HFFc6 (cell line): Measurements from ENCODE around the gene RTN4. TPM values are rescaled to one million over a fixed set of nuclear protein-coding genes. Genes with fewer than 3 reads are reported as not detected.

Source experiments
- DNase-seq: peaks from one replicate; pipeline ENCODE4 v3.0.0-alpha.2; 2018
- H3K27ac Mint-ChIP-seq: 2 replicates; pipeline ENCODE4 v1.8.0; 2020; ENCODE audit warnings: mild to moderate bottlenecking, mixed read lengths
- H3K27me3 Mint-ChIP-seq: 2 replicates; pipeline ENCODE4 v1.8.0; 2021; ENCODE audit warnings: mild to moderate bottlenecking, moderate library complexity, mixed read lengths; ENCODE audit not compliant: insufficient read depth
- H3K36me3 Mint-ChIP-seq: 2 replicates; pipeline ENCODE4 v1.8.0; 2021; ENCODE audit warnings: low read depth, mixed read lengths
- H3K4me1 Mint-ChIP-seq: 2 replicates; pipeline ENCODE4 v1.8.0; 2020; ENCODE audit warnings: low read depth, mixed read lengths
- H3K4me3 Mint-ChIP-seq: 2 replicates; pipeline ENCODE4 v1.8.0; 2020; ENCODE audit warnings: mild to moderate bottlenecking, moderate library complexity, mixed read lengths
- H3K9me3 Mint-ChIP-seq: 2 replicates; pipeline ENCODE4 v1.8.0; 2020; ENCODE audit warnings: mild to moderate bottlenecking, mixed read lengths
- CTCF ChIP-seq: fragments of 200-600 bp; sonication (generic); IDR thresholded peaks from 2 replicates; pipeline ENCODE4 v1.5.0; 2021; ENCODE audit warnings: antibody characterized with exemption, mild to moderate bottlenecking
- total RNA-seq, 6 experiments: library from RNA; stranded (reverse); fragmentation: NEBNext Ultra II Directional; extraction: Animal tissue kit (Norgen Biotek cat#: 25700); gene quantifications; 2 replicates in 1 of 6; 3 replicates in 5 of 6; pipeline ENCODE4 v1.2.3, GENCODE V29; 2021

The RTN4 gene
- total RNA-seq, 6 experiments from 2014 or later: 820 to 1,001 (median 831) TPM

- H3K27ac Mint-ChIP-seq: peak overlapping the region; percentile 22; the same call in 1 of the 2 replicates
- H3K4me3 Mint-ChIP-seq: no peak overlapping the region
- H3K9me3 Mint-ChIP-seq: no peaks in the 10 kb centered on the region; the same call in 1 of the 2 replicates
- peaks cover 61% of the 10 kb centered on the region for H3K4me1 Mint-ChIP-seq
- peaks cover 46% of the 10 kb centered on the region for H3K27me3 Mint-ChIP-seq
- TF ChIP-seq CTCF: no peak
- no peak for DNase-seq
- H3K36me3 Mint-ChIP-seq: peaks cover 40% of the 10 kb centered on the region
Measured at GRCh38 chr2:54963476-54963875, 86.8 kb downstream of the RTN4 start.

GRCh38 chr2:54962935-54963440 is 87.3 kb downstream of the RTN4 start:
- no peak for TF ChIP-seq CTCF
- Mint-ChIP-seq H3K27ac (peak overlapping the region; percentile 22; the same call in 1 of the 2 replicates), H3K36me3 (peaks cover 35% of the 10 kb centered on the region), H3K4me3 (no peak overlapping the region; the same call in 1 of the 2 replicates), H3K27me3 (peaks cover 41% of the 10 kb centered on the region), H3K4me1 (peaks cover 56% of the 10 kb centered on the region), H3K9me3 (no peaks in the 10 kb centered on the region; the same call in 1 of the 2 replicates)
- DNase-seq: no peak

GRCh38 chr2:54962511-54962910 is 87.7 kb downstream of the RTN4 start:
- DNase-seq: no peak
- Mint-ChIP-seq H3K4me1 (peaks cover 51% of the 10 kb centered on the region), H3K27me3 (peaks cover 38% of the 10 kb centered on the region), H3K27ac (0 out of 2 replicates have a peak overlapping the region, but pooled peaks have one; percentile 5), H3K4me3 (peak overlapping the region; percentile 0; the same call in 1 of the 2 replicates), H3K36me3 (peaks cover 30% of the 10 kb centered on the region), H3K9me3 (no peaks in the 10 kb centered on the region; the same call in 1 of the 2 replicates)
- TF ChIP-seq CTCF: no peak

GRCh38 chr2:54960164-54960563 is 90.1 kb downstream of the RTN4 start:
- peaks cover 7% of the 10 kb centered on the region; the same call in 1 of the 2 replicates for H3K36me3 Mint-ChIP-seq
- H3K27me3 Mint-ChIP-seq: peaks cover 18% of the 10 kb centered on the region
- no peak overlapping the region for H3K4me3 Mint-ChIP-seq

GRCh38 chr2:54958717-54959371 is 91.4 kb downstream of the RTN4 start:
- Mint-ChIP-seq H3K4me3 (no peak overlapping the region), H3K36me3 (0 out of 2 replicates have a peak, but pooled peaks cover 4% of the 10 kb centered on the region), H3K9me3 (no peaks in the 10 kb centered on the region), H3K4me1 (peaks cover 34% of the 10 kb centered on the region), H3K27me3 (peaks cover 17% of the 10 kb centered on the region), H3K27ac (no peak overlapping the region)
- no peak for DNase-seq
- no peak for TF ChIP-seq CTCF

More at GRCh38 chr2:54960164-54960563, 90.1 kb downstream of the RTN4 start:
- no peaks in the 10 kb centered on the region for H3K9me3 Mint-ChIP-seq
- DNase-seq: no peak
- TF ChIP-seq CTCF: no peak
- H3K27ac Mint-ChIP-seq: no peak overlapping the region
- peaks cover 37% of the 10 kb centered on the region for H3K4me1 Mint-ChIP-seq
